OCI-LY3 (cell line): ENCODE results near the gene SH3PXD2A.

Experiments used
- EZH2phosphoT487 ChIP-seq: fragments of 200-600 bp; shearing (Covaris generic); IDR thresholded peaks from 2 replicates; pipeline ENCODE4 v1.6.1; 2018; ENCODE audit warnings: antibody characterized with exemption, mixed run types, low read depth
- TF ChIP-seq, protein P1 (sequence below): fragments of 200-600, 300-600 bp; sonication (generic); IDR thresholded peaks from 2 replicates; pipeline ENCODE4 v1.5.1; 2014; ENCODE audit warnings: antibody characterized with exemption, low read length, low read depth

DNA sequence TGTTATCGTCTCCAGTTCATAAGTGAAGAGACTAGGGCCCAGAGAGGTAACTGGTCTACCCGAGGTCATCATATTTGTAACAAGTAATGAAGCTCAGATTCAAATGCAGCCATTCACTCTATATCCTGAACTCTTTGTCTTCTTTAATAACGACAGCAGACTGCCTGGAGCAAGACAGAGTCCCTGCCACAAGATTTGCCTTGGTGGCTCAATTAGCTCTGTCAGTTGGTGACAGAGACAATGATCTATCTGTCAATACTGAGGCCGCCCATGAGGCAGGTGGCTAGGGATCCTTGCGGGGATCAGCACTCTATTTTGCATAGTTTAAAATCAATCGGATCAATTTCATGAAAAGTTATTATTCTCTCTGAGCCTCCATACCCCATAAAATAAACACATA lies 43.9 kb downstream of the SH3PXD2A start:
- TF ChIP-seq, protein P1, sequence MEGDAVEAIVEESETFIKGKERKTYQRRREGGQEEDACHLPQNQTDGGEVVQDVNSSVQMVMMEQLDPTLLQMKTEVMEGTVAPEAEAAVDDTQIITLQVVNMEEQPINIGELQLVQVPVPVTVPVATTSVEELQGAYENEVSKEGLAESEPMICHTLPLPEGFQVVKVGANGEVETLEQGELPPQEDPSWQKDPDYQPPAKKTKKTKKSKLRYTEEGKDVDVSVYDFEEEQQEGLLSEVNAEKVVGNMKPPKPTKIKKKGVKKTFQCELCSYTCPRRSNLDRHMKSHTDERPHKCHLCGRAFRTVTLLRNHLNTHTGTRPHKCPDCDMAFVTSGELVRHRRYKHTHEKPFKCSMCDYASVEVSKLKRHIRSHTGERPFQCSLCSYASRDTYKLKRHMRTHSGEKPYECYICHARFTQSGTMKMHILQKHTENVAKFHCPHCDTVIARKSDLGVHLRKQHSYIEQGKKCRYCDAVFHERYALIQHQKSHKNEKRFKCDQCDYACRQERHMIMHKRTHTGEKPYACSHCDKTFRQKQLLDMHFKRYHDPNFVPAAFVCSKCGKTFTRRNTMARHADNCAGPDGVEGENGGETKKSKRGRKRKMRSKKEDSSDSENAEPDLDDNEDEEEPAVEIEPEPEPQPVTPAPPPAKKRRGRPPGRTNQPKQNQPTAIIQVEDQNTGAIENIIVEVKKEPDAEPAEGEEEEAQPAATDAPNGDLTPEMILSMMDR: no peak
- no peak for TF ChIP-seq EZH2phosphoT487
